GM23248 (cell line): Measurements from ENCODE around the gene TBKBP1. TPM values are rescaled to one million over a fixed set of nuclear protein-coding genes. Genes with fewer than 3 reads are reported as not detected.

Experiments
- DNase-seq: peaks from one replicate; pipeline ENCODE4 v3.0.0-alpha.2; 2015
- H2AFZ ChIP-seq: fragments of 200-600 bp; sonication (generic); 2 replicates; pipeline ENCODE4 v1.6.1; 2016; ENCODE audit warnings: antibody characterized with exemption
- H3F3A ChIP-seq: fragments of 200-600 bp; sonication (generic); 2 replicates; pipeline ENCODE4 v1.6.1; 2016; ENCODE audit warnings: mild to moderate bottlenecking, antibody characterized with exemption, mixed run types; ENCODE audit not compliant: insufficient read depth
- H3K27ac ChIP-seq: fragments of 200-600 bp; sonication (generic); 2 replicates; pipeline ENCODE4 v1.5.1; 2016; ENCODE audit warnings: mild to moderate bottlenecking
- H3K27me3 ChIP-seq: fragments of 200-600 bp; sonication (generic); replicated peaks from 2 replicates; pipeline ENCODE4 v1.6.1; 2016; ENCODE audit warnings: mild to moderate bottlenecking; ENCODE audit not compliant: insufficient read depth
- H3K36me3 ChIP-seq: fragments of 200-600 bp; sonication (generic); 2 replicates; pipeline ENCODE4 v1.6.1; 2016; ENCODE audit warnings: low read depth, mild to moderate bottlenecking
- H3K4me1 ChIP-seq: fragments of 200-600 bp; sonication (generic); 2 replicates; pipeline ENCODE4 v1.6.1; 2016; ENCODE audit warnings: mild to moderate bottlenecking; ENCODE audit not compliant: insufficient read depth
- H3K4me2 ChIP-seq: fragments of 200-600 bp; sonication (generic); one replicate; pipeline ENCODE4 v1.6.1; 2016; ENCODE audit warnings: mild to moderate bottlenecking; ENCODE audit not compliant: unreplicated experiment
- H3K4me3 ChIP-seq: fragments of 200-600 bp; sonication (generic); 2 replicates; pipeline ENCODE4 v1.5.1; 2016; ENCODE audit warnings: mild to moderate bottlenecking
- H3K79me2 ChIP-seq: fragments of 200-600 bp; sonication (generic); 2 replicates; pipeline ENCODE4 v1.6.1; 2016; ENCODE audit warnings: mild to moderate bottlenecking; ENCODE audit not compliant: insufficient read depth
- H3K9ac ChIP-seq: fragments of 200-600 bp; sonication (generic); 2 replicates; pipeline ENCODE4 v1.6.1; 2016; ENCODE audit warnings: mild to moderate bottlenecking
- H3K9me2 ChIP-seq: fragments of 200-600 bp; sonication (generic); 2 replicates; pipeline ENCODE4 v1.6.1; 2016; ENCODE audit warnings: mixed run types, mild to moderate bottlenecking, moderate library complexity; ENCODE audit not compliant: insufficient read depth
- H3K9me3 ChIP-seq: fragments of 200-600 bp; sonication (generic); one replicate; pipeline ENCODE4 v1.6.1; 2017; ENCODE audit warnings: low read depth
- H4K20me1 ChIP-seq: fragments of 200-600 bp; sonication (generic); 2 replicates; pipeline ENCODE4 v1.6.0; 2016; ENCODE audit not compliant: insufficient read depth
- EZH2 ChIP-seq: fragments of 200-600 bp; sonication (generic); IDR thresholded peaks from 2 replicates; pipeline ENCODE4 v1.6.1; 2018; ENCODE audit warnings: antibody characterized with exemption, mild to moderate bottlenecking; ENCODE audit not compliant: insufficient read depth, poor library complexity, severe bottlenecking
- EZH2phosphoT487 ChIP-seq: fragments of 200-600 bp; sonication (generic); IDR thresholded peaks from 2 replicates; pipeline ENCODE4 v1.6.1; 2018; ENCODE audit warnings: antibody characterized with exemption, moderate library complexity, mild to moderate bottlenecking, low read depth; ENCODE audit not compliant: insufficient read depth
- WGBS, 2 experiments: methylation state at CpG; one replicate each; pipeline ENCODE4 v1.1.6; 2015 to 2017; ENCODE audit warnings: low lambda C conversion rate in 2 of 2, low coverage in 1 of 2; ENCODE audit errors: missing lambda C conversion rate in 2 of 2; 5-methylcytosine and 5-hydroxymethylcytosine counted together
- in situ Hi-C: fragments of 300-500 bp; cut with MboI; formaldehyde crosslinking; loops from 2 replicates; pipeline ENCODE4 v1.15.0; 2020
- polyA plus RNA-seq: library from polyadenylated mRNA; unstranded; fragments of >200 nt; fragmentation: Nextera tagmentation; extraction: Ambion mirVana; gene quantifications from 2 replicates; pipeline ENCODE4 v1.2.1, GENCODE V29; 2016
- total RNA-seq: library from RNA; depleted of rRNA; stranded (reverse); fragments of >200 nt; shearing (Covaris generic); gene quantifications from 2 replicates; pipeline ENCODE4 v1.2.3, GENCODE V29; 2014

Gene TBKBP1
- total and polyA plus RNA-seq, 2 experiments from 2014 or later, result 1.1 to 12.3 TPM

DNA sequence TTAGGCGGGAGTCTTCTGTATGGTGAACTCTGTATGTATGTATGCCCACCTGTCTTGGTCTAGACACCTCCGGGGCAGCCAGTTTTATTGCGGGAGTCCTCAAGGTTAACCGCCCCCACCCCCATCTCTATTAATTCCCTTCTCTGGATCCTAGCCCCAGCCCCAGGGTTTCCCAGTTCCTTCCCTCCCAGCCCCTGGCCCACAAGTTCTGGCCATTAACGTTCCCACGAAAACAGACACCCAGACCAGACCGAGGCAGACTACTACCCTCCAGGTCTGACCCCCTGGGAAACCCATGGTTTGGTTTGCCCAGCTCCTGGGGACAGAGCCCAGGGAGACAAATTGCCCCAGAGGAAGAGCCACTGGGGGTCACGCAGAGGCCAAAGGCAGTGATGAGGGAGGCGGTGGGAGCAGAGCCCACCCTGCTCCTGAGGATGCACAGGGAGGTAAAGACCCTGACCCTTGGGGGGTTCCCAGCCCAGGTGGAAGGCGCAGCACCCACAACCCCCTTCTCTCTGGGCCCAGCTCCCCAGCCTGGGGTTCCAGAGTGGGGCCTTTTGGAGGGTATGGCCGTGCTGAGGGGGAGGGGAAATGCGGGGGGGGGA is 8.5 kb downstream of the TBKBP1 start:
- TF ChIP-seq EZH2phosphoT487 (no peak), EZH2 (no peak)
- H3K9ac ChIP-seq, result no peak overlapping the region
- H4K20me1 ChIP-seq, result no peaks in the 10 kb centered on the region
- no peaks in the 10 kb centered on the region for H3K79me2 ChIP-seq
- WGBS, 2 experiments, result 85 to 92% methylated on average over 9 to 12 of the region's 12 CpGs
- H3K9me3 ChIP-seq, result no peaks in the 10 kb centered on the region
- no peak overlapping the region for H2AFZ ChIP-seq
- H3K27me3 ChIP-seq, result no peaks in the 10 kb centered on the region
- in situ Hi-C loops, result no loop called here
- no peak for DNase-seq
- H3K9me2 ChIP-seq, result no peaks in the 10 kb centered on the region
- H3K4me1 ChIP-seq, result no peaks in the 10 kb centered on the region
- peaks cover 6% of the 10 kb centered on the region; the same call in 1 of the 2 replicates for H3K36me3 ChIP-seq
- H3K4me3 ChIP-seq, result no peak overlapping the region
- no peak overlapping the region for H3K4me2 ChIP-seq
- H3F3A ChIP-seq, result no peaks in the 10 kb centered on the region
- H3K27ac ChIP-seq, result no peak overlapping the region

DNA sequence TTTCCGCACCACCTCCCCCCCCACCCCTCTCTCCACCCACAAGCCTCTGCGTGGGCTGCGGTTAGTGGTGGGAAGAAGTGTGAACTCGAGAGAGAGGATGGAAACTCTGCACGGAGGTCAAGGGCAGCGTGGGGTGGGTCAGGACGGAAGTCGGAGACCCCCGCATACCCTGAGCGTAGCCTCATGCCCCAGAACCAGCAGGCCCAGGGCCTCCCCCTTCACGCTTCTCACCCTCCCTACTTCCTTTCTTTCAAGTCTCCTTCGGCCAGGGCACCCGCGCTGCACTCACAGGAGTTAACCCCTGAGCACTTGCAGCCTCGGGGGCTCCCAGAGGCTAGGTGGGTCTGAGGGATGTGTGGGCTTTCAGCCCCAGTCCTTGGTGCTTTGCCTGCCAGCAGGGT is 9.2 kb downstream of the TBKBP1 start:
- no peaks in the 10 kb centered on the region for H4K20me1 ChIP-seq
- no peak overlapping the region for H3K4me2 ChIP-seq
- no peaks in the 10 kb centered on the region for H3K27me3 ChIP-seq
- H3K36me3 ChIP-seq, result peaks cover 6% of the 10 kb centered on the region; the same call in 1 of the 2 replicates
- H3K4me1 ChIP-seq, result no peaks in the 10 kb centered on the region
- H3K79me2 ChIP-seq, result no peaks in the 10 kb centered on the region
- no peak overlapping the region for H3K4me3 ChIP-seq
- no peak overlapping the region for H2AFZ ChIP-seq
- WGBS, 2 experiments, result 86 to 87% methylated on average over 14 to 15 of the region's 15 CpGs
- H3K9me3 ChIP-seq, result no peaks in the 10 kb centered on the region
- TF ChIP-seq EZH2phosphoT487 (no peak), EZH2 (no peak)
- H3F3A ChIP-seq, result no peaks in the 10 kb centered on the region
- no peak overlapping the region for H3K9ac ChIP-seq
- in situ Hi-C loops, result no loop called here
- H3K9me2 ChIP-seq, result no peaks in the 10 kb centered on the region
- H3K27ac ChIP-seq, result no peak overlapping the region
- no peak for DNase-seq

DNA sequence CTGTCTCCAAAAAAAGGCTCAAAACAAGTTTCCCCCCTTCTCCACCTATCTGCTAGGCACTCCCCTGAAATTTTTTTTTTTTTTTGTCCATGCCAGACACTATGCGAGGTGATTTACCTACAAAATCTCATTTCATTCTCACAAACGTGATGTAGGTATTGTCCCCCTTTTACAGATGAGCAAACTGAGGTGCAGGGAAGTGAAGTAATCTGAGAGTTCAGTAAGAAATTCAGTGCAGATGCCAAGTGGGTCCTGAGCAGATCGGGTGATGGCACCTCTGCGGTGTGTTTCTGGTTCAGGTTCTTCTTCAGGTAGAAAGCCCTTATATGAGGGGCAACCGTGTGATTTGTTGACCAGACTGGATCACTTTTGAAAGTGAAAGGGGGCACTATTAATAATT is 9.7 kb downstream of the TBKBP1 start:
- no peak overlapping the region for H3K4me2 ChIP-seq
- peaks cover 6% of the 10 kb centered on the region; the same call in 1 of the 2 replicates for H3K36me3 ChIP-seq
- H3K27ac ChIP-seq, result no peak overlapping the region
- H4K20me1 ChIP-seq, result no peaks in the 10 kb centered on the region
- H3K27me3 ChIP-seq, result no peaks in the 10 kb centered on the region
- no peak for DNase-seq
- TF ChIP-seq EZH2phosphoT487 (no peak), EZH2 (no peak)
- no peaks in the 10 kb centered on the region for H3K9me2 ChIP-seq
- 94 to 97% methylated on average over 5 of the region's 5 CpGs for WGBS, 2 experiments
- no peaks in the 10 kb centered on the region for H3F3A ChIP-seq
- H3K4me3 ChIP-seq, result no peak overlapping the region
- no peak overlapping the region for H2AFZ ChIP-seq
- no peaks in the 10 kb centered on the region for H3K79me2 ChIP-seq
- no peak overlapping the region for H3K9ac ChIP-seq
- in situ Hi-C loops, result no loop called here
- H3K9me3 ChIP-seq, result no peaks in the 10 kb centered on the region
- no peaks in the 10 kb centered on the region for H3K4me1 ChIP-seq

DNA sequence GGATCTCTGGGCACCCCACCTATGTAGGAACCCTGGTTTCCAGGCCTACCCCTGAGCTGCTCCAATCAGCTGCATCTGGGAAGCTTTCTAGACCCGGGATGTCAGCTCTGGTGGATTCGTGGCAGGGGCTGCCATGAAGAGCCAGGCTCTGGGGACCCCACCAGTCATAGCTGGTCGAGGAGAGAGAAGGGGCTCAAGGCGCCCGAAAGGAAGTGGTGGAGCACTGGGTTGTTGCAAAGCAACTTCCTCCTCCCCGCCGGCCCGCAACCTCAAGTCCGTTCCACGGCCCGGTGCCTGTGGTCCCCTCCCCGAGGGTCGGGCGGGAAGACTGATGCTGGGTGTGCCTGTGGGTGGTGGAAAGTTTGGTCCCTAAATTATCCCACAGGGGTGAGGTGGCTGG is 10.2 kb downstream of the TBKBP1 start:
- Histone ChIP-seq H4K20me1 (no peaks in the 10 kb centered on the region), H3K4me1 (no peaks in the 10 kb centered on the region), H3K36me3 (peaks cover 5% of the 10 kb centered on the region; the same call in 1 of the 2 replicates), H3K9me3 (no peaks in the 10 kb centered on the region), H3F3A (no peaks in the 10 kb centered on the region), H3K27me3 (no peaks in the 10 kb centered on the region), H3K9ac (no peak overlapping the region), H3K4me3 (no peak overlapping the region), H3K4me2 (no peak overlapping the region), H2AFZ (no peak overlapping the region), H3K79me2 (no peaks in the 10 kb centered on the region), H3K9me2 (no peaks in the 10 kb centered on the region), H3K27ac (no peak overlapping the region)
- in situ Hi-C loops, result no loop called here
- WGBS, 2 experiments, result 92 to 93% methylated on average over 14 of the region's 14 CpGs
- DNase-seq, result no peak
- TF ChIP-seq EZH2, result no peak
- TF ChIP-seq EZH2phosphoT487, result no peak

DNA sequence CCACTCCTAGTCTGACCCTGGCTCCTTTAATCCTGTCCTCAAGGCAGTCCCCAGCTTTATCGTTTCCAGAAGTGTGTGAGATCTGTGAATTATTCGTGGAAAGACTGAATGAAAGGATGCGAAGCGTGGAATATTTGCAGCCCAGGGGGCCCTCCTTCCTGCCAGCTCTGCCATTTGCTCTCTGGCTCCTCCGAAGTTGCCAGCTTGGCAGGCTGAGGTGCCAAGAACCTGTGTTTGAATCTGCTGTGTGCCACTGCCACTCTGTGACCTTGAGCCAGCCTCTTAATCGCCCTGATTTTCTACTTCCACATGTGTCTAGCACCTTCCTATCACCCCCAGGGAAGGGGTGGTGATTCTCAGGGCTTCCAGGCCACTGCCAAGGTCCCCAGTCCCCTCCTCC is 10.8 kb downstream of the TBKBP1 start:
- Histone ChIP-seq H3K4me3 (no peak overlapping the region), H3K4me1 (no peaks in the 10 kb centered on the region), H3K36me3 (no peaks in the 10 kb centered on the region; the same call in 1 of the 2 replicates), H3K9me2 (no peaks in the 10 kb centered on the region), H3F3A (no peaks in the 10 kb centered on the region), H3K9me3 (no peaks in the 10 kb centered on the region), H3K27me3 (no peaks in the 10 kb centered on the region), H3K4me2 (no peak overlapping the region), H4K20me1 (no peaks in the 10 kb centered on the region), H3K9ac (no peak overlapping the region), H2AFZ (no peak overlapping the region), H3K79me2 (no peaks in the 10 kb centered on the region), H3K27ac (no peak overlapping the region)
- DNase-seq, result no peak
- TF ChIP-seq EZH2 (no peak), EZH2phosphoT487 (no peak)
- in situ Hi-C loops, result no loop called here
- WGBS, 2 experiments, result 68 to 71% methylated on average over 6 of the region's 6 CpGs
